Fibroblast of gingiva (primary cell): ENCODE measurements around the gene FGD1.
A peak's percentile ranks its signal among the peaks of the same experiment; 100 is the strongest.

Source experiments
- DNase-seq: peaks from one replicate; pipeline ENCODE4 v3.0.0-alpha.2; 2011; ENCODE audit warnings: low read depth

FGD1 gene

GRCh38 chrX:54473993-54474859 is 21.8 kb downstream of the FGD1 start:
- no peak for DNase-seq

DNA sequence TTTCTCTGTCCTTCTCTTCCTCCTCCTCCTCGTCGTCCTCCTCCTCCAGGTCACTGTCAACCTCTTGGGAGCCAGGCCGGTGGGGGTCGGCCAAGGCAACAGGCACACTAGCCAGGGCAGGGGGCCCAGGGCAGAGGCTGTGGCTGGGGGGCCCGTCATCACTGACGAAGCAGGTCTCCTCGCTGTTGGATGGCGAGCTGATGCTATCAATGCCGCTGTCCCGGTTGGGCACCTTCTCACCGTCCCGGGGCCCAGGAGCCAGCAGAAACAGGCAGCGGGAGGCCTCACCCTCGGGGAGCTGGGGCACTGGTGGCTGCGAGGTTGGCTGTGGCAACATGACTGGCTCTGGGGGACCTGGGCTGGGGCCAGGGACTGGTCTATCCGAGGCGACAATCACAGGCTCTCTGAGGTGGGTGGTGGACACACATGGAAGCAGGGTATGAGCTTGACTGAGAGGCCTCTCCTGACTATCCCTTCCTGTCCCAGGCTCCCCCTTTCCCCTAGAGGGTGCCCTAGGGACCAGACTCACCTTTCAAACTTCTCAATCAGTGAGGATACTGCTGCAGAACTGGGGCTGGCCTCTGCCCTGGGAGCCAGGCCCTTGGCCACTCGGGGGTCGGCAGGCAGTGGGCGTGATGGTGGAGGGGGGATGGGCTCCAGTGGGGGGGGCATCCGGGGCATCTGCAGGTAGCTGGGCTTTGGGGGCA is 25.8 kb downstream of the FGD1 start:
- DNase-seq, result no peak

DNA sequence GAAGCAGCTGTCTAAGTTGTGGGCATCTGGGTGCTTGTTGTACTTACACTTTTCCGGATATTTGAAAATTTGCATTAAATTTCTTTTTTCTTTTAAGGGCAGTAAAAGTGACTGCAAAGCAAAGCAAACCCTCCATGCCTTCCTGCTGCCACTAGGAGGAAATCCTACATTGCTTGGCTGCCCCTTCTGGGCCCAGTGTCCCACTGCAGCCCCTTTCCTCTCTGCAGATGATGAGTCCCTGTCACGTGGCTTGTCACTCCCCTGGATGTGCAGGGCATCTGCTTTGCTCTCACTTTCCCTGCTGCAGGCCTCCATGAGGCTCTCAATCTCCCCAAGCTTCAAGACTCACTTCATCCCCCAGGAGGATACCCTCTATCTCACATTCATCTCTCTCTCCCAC is 43.1 kb downstream of the FGD1 start:
- DNase-seq, result no peak

DNA sequence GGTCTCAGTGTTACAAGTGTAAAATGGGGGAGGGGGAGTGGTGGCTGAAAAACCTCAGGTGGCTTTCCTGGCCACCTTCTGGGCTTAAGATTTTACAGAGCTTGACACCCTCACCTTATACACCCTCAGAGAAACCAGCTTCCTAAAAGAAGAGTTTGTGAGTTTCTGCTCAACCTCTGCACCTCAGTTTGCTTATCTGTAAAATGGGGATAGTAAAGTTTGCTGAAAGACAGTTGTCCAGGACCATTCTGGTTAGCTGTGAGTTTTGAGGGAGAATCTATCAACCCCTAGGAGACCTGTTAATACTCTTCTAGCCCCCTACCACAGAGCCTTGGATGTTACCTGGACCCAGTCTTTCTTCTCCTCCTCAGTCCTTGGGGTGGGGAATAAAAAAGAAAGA is 46.1 kb downstream of the FGD1 start:
- DNase-seq, result no peak

- no peak for DNase-seq
Measured at GRCh38 chrX:54447461-54447860, 48.6 kb downstream of the FGD1 start.

GRCh38 chrX:54446084-54446483 is 50.0 kb downstream of the FGD1 start:
- DNase-seq, result no peak

GRCh38 chrX:54444752-54445151 is 51.3 kb downstream of the FGD1 start:
- no peak for DNase-seq

DNA sequence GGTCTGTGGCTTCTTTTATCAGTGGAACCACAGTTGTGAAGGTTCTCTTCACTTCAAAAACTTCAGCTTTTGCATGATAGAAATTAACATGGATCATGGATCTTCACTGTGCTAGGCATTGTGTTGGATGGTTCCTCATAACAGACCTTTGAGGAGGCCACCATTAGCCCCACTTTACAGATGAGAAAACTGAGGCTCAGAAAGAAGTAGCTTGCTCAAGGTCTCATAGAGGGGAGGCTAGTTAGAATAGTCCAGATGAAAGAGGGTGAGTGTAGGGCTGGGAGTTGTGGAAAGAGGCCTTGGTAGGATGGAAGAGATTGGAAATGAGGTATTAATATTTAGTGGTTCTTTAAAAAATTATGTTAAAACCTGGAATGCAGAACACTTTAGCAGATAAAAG is 53.2 kb downstream of the FGD1 start:
- DNase-seq, result no peak

DNA sequence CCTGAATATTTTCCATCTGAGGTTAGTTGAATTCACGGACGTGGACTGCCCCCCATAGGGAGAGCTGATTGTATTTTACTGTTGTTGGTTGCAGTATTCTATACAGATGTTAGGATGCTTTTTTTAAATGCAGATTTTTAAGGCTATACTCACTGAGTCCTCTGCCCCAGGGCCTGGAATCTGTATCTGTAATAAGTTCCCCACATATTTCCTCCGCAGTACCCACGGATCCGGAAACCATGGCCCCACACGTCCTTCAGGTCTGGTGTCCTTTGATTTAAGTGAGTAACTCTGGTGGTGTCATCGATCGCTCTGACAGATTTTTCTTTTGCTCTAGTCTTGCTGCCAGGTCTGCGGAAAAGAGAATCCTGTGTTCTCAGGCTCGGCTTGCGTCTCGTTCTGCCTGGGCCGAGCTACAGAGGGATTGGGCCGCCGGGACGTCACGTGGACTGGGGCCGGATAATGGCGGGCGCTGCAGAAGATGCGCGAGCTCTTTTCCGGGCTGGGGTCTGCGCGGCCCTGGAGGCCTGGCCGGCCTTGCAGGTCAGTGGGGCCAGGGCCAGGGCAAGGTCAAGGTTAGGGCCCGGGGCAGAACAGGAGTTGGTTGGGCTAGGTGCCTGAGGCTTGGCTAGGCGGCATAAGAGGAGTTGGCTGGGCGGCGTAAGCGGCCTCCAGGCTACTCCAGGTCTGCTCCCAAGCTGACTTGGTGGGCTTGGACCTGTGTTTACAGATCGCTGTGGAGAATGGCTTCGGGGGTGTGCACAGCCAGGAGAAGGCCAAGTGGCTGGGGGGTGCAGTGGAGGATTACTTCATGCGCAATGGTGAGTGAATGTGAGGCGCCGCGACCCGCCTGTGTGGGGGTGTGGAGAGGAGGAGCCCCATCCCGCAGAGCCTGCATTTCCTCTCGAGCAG is 55.8 kb downstream of the FGD1 start, which contains the start of gene TSR2:
Gene TSR2, plus strand, starts transcription at position 445 of the 912 bp plus-strand sequence. Its CDS starts 18 bp downstream, at position 463.
- DNase-seq, result peak; percentile 82

DNA sequence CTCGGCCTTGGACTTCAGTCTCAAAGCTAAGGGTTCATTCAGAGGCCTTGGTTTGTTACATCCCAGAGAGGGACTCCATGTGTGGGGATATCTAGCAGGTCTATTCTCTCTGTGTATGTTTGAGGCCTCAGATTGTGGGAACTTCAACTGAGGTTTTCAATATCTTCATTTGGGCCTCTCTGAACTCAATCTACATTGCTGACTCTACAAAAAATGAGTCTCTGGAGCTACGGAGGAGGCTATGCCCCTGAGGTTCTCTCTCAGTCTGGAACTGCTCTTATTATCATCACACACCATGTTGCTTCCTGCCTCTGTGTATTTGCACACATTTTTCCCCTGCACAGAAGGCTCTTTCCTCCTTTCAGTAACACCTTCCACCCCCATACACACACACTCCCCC is 60.9 kb downstream of the FGD1 start:
- DNase-seq, result no peak

DNA sequence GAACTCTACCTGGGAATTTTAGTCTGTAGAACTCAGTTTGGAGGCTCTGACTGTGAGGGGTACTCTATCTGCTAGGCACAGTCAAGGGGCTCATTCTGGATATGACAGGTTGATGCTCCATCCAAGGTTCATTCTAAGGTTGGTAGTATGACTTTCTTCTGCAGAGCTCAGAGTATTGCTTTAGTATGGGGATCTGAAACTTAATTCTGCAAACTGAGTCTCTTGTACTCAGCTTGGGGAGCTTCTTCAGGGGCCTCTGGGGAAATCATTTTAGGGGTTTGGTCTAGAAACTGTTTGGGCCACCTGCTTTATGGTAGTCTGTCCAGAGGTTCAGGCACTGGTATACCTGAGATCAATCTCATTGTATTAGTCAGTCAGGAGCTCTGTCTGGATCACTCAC is 65.5 kb downstream of the FGD1 start:
- DNase-seq, result no peak

GRCh38 chrX:54427837-54428424 is 68.1 kb downstream of the FGD1 start:
- no peak for DNase-seq

GRCh38 chrX:54423161-54423888 is 72.7 kb downstream of the FGD1 start:
- DNase-seq, result no peak

- no peak for DNase-seq
Measured at GRCh38 chrX:54422168-54422567, 73.9 kb downstream of the FGD1 start.

DNA sequence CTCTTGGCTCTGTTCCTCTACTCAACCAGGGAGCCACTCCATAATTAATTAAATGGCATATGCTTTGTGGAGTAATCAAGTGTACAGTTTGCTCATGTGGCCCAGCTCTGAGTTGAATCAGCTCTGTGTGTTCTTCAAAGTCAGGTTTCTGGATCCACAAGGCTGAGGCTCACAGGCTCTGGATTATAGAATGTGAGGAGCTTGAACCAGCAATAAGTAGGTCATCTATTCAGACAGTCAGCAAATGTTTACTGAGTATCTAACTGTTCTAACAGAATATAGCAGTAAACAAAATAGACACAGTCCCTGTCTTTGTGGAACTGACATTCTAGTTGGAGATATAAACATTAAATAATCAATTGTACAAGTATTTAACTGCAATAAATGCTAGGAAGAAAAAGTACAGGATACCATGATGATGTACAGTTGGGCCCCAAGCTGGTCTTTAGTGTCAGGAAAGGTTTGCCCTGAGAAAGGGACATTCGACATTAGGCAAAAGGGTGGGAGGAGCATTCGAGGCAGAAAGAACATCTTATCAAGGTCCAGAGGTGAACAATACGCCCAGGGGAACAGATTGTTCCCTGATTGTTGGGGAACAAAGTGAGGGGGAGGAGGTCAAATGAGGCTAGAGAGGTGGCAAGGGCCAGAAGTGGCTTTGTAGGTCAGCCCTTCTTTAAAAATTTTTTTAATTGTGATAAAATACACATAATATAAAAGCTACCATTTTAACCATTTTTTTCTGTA is 76.3 kb downstream of the FGD1 start:
- no peak for DNase-seq

DNA sequence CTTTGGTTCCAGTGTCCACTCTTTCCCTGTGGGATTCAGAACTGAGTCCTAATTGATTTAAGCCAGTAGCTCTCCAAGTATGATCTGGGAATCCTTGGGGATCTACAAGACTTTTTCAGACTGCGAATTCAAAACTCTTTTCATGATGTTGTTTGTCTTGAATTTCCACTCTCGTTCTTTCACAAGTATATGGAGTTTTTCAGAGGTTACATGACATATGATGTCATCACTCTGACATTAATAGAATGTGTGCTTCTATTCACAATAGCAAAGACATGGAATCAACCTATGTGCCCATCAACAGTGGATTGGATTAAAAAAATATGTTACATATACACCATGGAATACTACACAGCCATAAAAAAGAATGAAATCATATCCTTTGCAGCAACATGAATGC is 79.1 kb downstream of the FGD1 start:
- no peak for DNase-seq

DNA sequence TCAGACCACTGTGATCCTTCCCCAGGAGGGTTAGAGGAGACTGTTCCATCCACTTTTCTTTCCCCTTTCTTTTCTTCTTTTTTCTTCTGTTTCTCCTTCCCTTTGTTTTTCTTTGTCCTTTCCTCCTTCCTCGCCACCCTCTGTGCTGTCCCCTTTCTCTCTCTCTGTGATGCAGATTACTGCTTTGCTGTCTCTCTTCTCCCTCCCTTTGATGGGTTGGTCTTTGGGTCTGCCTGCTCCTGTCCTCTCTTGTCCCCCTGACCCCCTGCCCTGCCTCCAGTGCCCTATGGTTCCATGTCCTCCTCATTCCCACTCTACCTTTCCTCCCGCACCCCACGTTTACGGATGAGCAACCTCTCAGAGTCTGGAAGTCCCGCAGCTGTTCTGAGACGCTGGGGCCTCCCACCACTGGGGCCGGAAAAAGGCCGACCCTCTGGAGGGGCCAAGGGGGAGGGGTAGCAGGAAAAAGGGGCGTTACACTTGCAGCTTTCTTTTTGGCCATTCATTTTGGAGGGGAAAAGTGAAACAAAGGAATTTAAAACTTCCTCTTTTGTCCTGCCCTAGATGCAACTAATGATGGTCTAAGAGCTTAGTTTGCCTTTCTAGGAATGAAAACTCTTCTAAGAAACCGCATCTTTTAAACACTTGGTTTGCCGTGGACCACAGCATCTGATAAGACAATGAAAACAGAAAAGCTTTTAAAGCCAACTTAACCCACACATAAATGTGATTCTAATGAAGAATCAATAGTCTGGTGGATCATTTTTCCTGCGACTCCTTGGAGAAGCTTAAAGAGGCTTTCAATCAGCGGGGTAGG is 80.3 kb downstream of the FGD1 start:
- no peak for DNase-seq

- no peak for DNase-seq
Measured at GRCh38 chrX:54413753-54414152, 82.3 kb downstream of the FGD1 start.

DNA sequence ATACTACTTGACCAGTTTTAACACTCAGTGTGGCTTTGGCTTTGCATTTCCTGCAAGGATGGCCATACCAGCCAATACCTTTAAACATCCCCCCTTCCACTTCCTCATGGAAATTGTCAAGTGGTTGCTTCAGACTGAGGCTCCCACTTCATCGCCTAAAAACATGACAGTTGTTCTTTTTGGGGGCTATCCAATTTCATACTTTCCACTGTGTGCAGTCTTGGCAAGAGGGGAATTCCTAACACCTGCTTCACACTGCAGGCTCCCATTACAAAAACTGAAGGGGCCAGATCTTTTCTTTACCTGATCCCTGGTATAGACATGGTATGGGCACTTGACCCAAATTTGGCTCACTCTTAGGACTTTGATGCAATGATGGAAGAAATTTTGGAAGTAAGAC is 84.3 kb downstream of the FGD1 start:
- DNase-seq, result no peak

DNA sequence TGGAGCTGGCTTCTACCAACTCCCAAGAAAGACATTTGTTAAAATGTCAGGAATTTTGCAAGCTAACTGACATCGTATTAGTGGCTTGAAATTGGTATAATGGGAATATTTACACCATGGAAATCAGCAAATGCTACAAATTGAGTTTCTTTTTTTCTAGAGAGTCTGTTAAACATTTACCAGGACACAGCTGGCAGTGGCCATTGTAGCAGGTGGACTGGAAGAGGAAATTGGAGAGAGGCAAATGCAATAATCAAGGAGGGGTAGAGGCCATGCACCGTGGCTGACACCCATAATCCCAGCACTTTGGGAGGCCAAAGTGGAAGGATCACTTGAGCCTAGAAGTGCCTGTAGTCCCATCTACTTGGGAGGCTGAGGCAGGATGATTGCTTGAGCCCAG is 88.8 kb downstream of the FGD1 start:
- no peak for DNase-seq
